AG04449 (cell line): ENCODE results near the gene RGS3.

Experiments used
- CTCF ChIA-PET: fragments of 350-600 bp; formaldehyde crosslinking; extraction: SDS; loops from one replicate; lab custom pipeline; 2021; ENCODE audit warnings: antibody characterized with exemption; lab: Yijun Ruan, JAX
- POLR2A ChIA-PET: fragments of 400-600, 350-600 bp; formaldehyde crosslinking; extraction: SDS; loops from one replicate; lab custom pipeline; 2020; ENCODE audit warnings: antibody characterized with exemption, inconsistent platforms; lab: Yijun Ruan, JAX
- DNase-seq: peaks from one replicate; pipeline ENCODE4 v3.0.0-alpha.2; 2010; ENCODE audit warnings: low read depth, low spot score
- H3K4me3 ChIP-seq: 2 replicates; pipeline ENCODE4 v1.5.1; 2011; ENCODE audit warnings: low read depth, mild to moderate bottlenecking, control low read depth, low read length
- TF ChIP-seq, protein P1 (sequence below): IDR thresholded peaks from one replicate; pipeline ENCODE4 v1.5.1; 2011; ENCODE audit warnings: mild to moderate bottlenecking, moderate library complexity, low read length, control low read depth, inconsistent platforms; ENCODE audit not compliant: insufficient read depth; ENCODE audit errors: missing control alignments

RGS3 gene

GRCh38 chr9:113613815-113614413 lies 150.4 kb downstream of the RGS3 start:
- TF ChIP-seq, protein P1, sequence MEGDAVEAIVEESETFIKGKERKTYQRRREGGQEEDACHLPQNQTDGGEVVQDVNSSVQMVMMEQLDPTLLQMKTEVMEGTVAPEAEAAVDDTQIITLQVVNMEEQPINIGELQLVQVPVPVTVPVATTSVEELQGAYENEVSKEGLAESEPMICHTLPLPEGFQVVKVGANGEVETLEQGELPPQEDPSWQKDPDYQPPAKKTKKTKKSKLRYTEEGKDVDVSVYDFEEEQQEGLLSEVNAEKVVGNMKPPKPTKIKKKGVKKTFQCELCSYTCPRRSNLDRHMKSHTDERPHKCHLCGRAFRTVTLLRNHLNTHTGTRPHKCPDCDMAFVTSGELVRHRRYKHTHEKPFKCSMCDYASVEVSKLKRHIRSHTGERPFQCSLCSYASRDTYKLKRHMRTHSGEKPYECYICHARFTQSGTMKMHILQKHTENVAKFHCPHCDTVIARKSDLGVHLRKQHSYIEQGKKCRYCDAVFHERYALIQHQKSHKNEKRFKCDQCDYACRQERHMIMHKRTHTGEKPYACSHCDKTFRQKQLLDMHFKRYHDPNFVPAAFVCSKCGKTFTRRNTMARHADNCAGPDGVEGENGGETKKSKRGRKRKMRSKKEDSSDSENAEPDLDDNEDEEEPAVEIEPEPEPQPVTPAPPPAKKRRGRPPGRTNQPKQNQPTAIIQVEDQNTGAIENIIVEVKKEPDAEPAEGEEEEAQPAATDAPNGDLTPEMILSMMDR = no peak
- CTCF ChIA-PET = interaction anchor here (0.9 to 3.9 kb wide), 5 partner anchors 10 to 44 kb away, joined by 3 to 28 read pairs (median 8); no protein-coding TSS in a partner anchor
- POLR2A ChIA-PET = interaction anchor here (1.0 to 1.4 kb wide), 2 partner anchors 14 to 20 kb away, joined by 3 to 5 read pairs; no protein-coding TSS in a partner anchor
- no peak for DNase-seq
- H3K4me3 ChIP-seq = no peak overlapping the region

DNA sequence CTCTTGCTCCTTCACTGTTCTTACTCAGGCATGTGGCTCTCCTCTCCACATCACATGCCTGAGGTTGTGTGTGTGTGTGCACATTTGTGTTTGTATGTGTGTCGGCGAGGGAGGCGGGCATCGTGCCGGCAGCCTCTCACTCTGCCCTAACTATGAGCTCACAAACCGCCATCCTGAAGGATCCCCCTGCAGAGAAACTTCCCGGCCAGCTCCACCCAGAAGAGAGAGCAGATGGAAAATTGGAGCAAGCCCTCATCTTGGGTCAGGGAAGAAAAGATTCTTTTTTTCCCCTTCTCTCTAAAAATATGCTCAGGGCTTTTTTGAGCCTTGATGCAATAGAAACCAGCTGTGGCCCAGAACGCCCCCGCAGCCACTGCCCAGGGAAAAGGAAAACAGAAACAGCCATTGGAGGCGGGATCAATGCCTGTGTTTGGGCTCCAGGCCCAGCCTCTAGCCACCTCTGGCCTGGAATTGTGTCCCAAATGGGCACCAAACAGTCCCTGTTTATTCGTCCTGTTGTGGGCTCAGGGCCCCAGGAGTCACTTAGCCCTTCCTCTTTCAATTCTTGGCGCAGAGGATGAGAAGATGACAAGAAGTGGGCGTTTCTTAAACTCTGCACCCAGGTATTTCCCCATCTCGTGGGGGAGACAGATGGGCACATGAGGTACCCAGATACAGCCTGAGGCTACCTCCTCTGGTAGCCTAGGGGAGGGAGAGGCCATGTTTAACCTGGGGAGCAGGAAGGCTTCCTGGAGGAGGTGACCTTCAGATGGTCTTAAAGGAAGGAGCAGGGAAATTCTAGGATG lies 151.5 kb downstream of the RGS3 start:
- TF ChIP-seq, protein P1 = no peak
- peak overlapping the region; percentile 18 for H3K4me3 ChIP-seq
- DNase-seq = no peak
- ChIA-PET CTCF (interaction anchor here (0.6 to 3.9 kb wide), 10 partner anchors 8 to 170 kb away, joined by 3 to 28 read pairs (median 5); no protein-coding TSS in a partner anchor), POLR2A (interaction anchor here (0.6 to 1.4 kb wide), 4 partner anchors 13 to 21 kb away, joined by 3 to 5 read pairs (median 3); no protein-coding TSS in a partner anchor)

DNA sequence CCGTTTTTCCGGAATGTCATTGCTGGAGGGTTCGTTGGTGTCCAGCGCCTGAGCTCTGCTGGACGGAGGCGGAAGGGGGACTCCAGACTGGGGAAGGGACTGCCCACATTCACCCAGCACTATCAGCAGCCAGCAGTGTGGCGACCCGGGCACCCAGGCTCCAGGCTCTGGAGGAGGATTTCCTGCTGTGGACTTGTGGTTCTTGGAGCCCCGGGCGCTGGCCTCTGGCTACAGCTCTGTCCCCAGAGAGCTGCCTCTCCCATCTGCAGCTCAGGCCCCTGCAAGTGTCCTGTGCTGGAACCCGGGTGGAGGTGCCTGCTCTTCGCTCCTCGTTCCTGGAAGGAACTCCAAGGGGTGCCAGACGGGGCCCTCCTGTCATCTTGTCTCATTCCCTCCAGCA lies 152.6 kb downstream of the RGS3 start:
- TF ChIP-seq, protein P1 = no peak
- CTCF ChIA-PET = interaction anchor here (0.7 to 3.9 kb wide), 6 partner anchors 9 to 42 kb away, joined by 3 to 28 read pairs (median 9); no protein-coding TSS in a partner anchor

GRCh38 chr9:113616621-113617496 lies 153.3 kb downstream of the RGS3 start:
- ChIA-PET CTCF (interaction anchor here (1.3 to 3.9 kb wide), 5 partner anchors 9 to 41 kb away, joined by 3 to 28 read pairs (median 14); no protein-coding TSS in a partner anchor), POLR2A (no interaction called here)
- DNase-seq = no peak

More for the DNA sequence above, 152.6 kb downstream of the RGS3 start:
- H3K4me3 ChIP-seq = no peak overlapping the region
- DNase-seq = no peak
- POLR2A ChIA-PET = interaction anchor here (0.9 kb wide), 1 partner anchor 18 kb away, joined by 3 read pairs; no protein-coding TSS in a partner anchor

DNA sequence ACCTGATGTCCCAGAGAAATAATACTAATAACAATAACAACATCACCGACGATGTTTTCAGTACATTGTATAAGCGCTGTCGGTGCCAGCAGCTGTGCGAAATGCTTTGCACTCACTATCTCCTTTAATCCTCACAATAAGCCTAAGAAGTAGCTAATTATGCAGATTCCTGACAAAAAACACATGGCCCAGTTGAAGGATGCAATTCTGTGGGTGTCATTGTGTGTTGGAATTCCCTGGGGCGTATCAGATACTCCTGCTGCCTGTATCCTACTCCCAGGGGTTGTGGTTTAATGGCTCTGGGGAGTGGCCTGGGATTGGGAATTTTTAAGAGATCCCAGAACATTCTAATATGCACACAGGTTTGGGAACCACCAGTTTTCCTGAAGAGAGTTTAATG lies 154.0 kb downstream of the RGS3 start:
- DNase-seq = no peak
- TF ChIP-seq, protein P1 = no peak
- ChIA-PET CTCF (interaction anchor here (1.5 to 3.9 kb wide), 4 partner anchors 10 to 41 kb away, joined by 3 to 28 read pairs (median 17); no protein-coding TSS in a partner anchor), POLR2A (no interaction called here)
- H3K4me3 ChIP-seq = no peak overlapping the region

More at GRCh38 chr9:113616621-113617496, 153.3 kb downstream of the RGS3 start:
- TF ChIP-seq, protein P1 = no peak
- no peak overlapping the region for H3K4me3 ChIP-seq
